ENCODE results near the gene TBX2.
"Not testable (repeated sequence)": the region's sequence is repeated elsewhere in the genome, so short reads cannot be mapped to it uniquely, and the experiment has no call there.

TBX2 gene

DNA sequence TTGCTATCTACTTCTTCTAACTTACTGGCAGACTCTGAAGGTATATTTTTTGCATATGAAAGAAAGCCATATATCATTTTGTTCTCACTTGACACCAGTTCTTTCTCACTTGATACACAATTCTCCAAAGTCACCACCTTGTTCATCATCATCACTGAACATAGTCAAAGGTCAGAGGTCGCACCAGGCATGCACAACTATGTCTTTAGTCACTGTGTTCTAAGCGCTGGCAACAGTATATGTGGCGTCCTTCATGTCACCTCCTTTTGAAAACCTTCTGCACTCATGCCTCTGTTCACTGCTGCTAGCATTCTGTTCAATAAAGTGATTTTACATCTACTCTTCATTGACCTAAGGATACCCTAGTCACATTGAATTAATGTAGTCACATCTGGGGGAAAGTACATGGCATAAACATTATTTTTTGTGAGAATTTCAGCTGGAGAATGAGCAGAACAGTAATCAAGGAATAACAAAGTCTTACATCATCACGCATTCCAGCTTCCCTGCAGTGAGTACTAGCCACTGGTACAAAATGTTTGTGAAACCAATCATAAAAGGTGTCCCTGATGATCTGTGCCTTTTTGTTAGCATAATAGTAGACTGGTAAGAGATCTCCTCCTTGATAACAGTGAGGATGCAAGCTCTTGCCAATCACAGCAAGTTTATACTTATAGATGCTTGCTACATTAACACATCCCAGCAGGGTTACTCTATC is 32.1 kb downstream of the TBX2 start:
- DNase-seq (ENCODE audit: low read depth) = peak; percentile 84

DNA sequence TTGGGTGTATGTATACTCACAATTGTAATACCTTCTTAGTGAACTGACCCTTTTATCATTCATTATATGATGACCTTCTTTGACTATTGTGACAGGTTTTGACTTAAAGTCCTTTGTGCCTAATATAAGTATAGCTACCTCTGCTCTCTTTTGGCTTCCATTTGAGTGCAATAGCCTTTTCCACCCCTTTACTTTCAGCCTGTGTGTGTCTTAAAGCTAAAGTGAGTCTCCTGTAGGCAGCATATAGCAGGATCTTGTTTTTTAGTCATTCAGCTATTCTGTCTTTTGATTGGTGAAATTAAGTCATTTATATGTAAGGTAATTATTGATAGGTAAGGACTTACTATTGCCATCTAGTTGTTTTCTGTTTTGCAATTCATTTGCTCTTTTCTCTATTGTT is 36.6 kb downstream of the TBX2 start:
- no peak for DNase-seq (ENCODE audit: low read depth)

DNA sequence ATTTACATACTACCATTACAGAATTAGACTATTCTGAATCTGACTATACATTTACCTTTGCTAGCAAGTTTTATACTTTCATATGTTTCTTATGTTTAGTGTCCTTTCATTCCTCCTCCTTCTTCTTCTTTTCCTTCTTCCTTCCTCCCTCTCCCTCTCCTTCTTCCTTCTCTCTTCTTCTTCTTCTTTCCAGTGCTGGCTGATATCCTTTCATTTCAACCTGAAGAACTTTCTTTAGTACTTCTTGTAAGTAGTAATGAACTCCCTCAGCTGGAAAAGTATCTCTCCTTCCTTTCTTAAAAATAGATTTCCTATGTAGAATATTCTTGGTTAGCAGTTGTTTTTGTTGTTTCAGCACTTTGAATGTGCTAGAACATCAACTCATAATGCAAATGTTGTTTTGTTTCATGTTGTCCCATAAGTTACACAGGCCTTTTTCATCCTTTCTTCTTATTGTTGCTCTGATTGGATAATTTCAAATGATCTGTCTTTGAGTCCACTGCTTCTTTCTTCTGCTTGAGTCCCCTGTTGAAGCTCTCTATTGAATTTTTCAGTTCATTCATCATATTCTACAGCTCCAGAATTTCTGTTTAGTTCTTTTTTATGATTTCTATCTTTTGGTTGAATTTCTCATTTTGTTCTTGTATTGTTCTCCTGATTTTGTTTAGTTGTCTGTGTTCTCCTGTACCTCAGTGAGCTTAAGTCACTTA is 37.5 kb downstream of the TBX2 start:
- DNase-seq (ENCODE audit: low read depth) = no peak

DNA sequence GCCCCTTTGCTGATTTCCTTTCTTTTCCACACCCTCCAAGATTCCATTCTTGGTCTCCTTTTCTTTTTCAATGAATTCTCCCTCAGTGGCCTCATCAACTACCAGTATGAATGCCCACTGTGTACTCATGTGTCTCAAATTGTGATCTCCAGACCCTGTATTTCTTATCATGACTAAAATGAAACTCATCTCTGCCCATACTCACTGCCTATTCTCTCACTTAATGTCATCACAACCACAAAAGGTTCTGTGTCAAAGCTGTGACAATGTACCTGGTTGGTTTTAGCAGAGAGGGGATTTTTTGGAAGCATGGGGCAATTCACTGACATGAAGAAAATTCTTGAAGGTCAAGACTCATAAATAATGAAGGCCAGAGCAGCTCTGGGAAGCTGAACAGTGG is 41.1 kb downstream of the TBX2 start:
- DNase-seq (ENCODE audit: low read depth) = no peak

DNA sequence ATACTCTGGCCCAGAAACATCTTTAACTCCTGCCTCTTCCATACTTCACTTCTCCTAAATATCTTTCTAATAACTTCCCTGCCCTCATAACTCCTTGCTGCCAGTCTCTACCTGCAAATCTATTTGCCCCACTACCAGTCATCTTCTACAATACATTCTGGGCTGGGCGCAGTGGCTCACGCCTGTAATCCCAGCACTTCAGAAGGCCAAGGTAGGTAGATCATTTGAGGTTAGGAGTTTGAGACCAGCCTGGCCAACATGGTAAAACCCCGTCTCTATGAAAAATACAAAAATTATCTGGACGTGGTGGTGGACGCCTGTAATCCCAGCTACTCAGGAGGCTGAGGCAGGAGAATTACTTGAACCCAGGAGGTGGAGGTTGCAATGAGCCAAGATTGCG is 41.9 kb downstream of the TBX2 start:
- not testable (repeated sequence) for DNase-seq (ENCODE audit: low read depth)

DNA sequence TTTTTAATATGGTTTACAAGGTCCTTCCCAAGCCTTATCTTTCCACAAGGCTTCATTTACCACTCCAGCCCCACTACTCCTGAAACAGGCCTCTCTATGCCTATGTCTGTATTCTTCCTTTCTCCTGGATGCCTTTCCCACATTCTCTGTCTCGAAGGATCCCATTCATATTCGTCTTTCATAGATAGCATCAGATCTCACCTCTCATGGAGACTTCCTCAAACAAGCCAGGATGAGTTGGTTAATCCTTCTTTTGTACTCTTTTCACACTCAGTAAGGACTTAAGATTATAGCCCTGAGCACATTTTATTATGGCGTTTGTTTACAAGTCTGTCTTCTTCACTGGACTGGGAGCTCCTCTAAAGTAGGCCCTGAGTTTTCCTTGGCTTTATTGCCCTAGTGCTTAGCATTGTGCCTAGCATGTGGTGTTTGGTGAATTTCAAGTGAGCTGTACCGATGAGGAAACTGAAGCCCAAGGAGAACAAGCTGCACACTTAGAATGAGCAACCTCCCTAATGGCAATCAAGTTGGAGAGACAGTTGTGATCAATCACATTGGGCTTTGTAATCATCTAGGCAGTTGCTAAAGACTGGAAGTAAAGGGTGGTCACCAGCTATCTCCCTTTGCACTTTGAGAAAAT is 42.6 kb downstream of the TBX2 start:
- no peak for DNase-seq (ENCODE audit: low read depth)

DNA sequence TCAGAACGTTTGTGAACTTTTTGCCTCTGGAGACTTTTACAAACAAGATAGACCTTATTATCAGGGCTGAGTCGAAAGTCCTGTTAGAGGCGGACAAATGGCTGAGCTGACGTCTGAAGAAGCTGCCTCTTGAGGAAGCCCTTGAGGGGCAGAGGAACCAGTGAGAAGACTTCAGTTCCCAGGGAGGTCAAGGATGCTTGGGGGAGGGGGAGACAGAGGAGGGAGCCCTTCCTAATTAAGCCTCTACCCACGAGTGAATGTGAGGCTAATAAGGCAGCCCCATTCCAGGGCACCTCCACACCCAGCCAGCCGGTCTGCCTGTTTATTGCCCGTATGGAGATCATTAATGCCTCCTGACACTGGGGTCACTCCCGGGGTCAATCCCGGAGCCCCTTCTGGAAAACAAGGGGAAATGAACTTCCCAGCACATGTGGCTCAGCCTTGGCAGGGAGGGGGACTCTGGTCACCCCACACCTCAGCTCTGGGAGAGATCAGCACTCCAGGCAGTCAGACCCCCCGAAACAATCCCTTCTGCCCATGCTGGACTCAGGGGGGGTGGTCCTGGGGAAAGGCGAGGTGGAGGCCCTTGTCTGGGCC is 43.3 kb downstream of the TBX2 start:
- no peak for DNase-seq (ENCODE audit: low read depth)

DNA sequence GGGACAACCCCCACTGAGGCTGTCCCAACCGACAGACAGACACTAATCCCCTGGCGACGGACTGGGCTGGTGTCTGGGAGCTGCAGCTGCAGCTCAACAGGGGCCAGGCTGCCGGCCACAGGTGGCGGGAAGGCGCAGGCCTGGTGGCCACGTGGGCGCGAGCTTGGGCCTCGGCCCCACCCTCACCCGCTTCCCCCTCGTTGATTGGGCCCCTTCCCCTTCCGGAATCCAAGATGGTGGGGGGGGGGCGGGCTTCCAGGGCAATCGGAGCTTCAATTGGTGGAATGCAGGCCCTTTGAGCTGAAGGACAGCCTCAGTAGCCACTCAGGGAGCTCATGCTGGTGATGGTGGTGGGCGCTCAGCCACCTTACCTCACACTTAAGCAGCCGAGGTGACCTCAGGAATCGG is 43.8 kb downstream of the TBX2 start:
- DNase-seq (ENCODE audit: low read depth) = no peak

DNA sequence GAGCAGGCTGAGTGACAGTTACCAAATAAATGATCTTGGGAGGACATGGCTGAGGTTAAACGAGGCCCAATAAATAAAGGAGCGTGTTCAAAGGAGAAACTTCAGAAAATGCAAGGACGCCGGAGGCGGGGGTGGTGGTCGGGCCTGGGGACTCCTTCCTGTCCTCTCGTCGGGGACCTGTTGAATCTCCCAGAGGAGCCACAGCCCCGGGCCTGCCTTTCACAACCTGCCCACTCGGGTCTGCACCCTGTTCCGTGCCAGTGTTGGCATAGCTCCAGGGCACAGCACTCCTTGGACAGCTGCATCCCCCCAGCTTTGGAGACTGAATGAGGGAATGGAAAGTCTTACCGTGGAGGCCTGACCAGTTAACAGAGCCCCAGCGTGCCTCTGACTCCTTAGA is 44.4 kb downstream of the TBX2 start:
- DNase-seq (ENCODE audit: low read depth) = no peak

DNA sequence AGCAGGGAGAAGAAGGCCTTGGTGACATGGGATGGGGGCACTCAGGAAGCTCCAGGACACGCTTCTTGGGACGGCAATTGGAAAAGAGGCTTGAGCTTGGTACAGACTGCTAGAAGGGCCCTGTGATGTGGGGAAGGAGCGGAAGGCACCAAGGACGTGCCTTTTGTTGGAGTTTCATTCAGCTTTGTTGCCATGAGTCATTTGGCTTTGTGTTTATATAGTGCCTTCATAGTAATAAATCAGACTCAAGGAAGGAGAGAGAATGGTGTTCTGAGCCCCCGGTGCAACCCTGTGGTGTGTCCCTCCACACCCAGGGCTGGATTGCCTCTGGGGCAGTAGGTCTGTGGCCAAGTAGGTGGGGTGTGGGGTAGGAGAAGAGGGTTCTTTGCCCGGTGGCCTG is 45.2 kb downstream of the TBX2 start:
- DNase-seq (ENCODE audit: low read depth) = peak; percentile 72

DNA sequence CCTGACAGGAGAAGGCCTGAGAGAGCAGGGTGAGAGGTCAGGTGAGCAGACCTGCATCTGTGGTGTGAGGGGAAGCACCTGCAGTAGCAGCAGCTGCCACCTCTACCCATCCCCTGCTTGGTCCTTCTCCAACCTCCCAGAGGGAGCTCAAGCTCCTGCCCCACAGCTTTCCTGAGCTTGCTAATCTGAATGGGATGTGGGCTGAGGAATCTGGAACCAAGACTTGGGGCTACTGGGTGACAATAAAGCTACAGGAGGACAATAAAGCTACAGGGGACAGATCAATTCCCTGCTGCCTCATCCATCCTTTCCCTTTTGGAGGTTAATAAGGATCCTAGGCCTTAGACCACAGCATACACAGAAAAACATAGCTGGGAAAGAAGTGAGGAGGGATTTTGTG is 47.7 kb downstream of the TBX2 start:
- no peak for DNase-seq (ENCODE audit: low read depth)

DNA sequence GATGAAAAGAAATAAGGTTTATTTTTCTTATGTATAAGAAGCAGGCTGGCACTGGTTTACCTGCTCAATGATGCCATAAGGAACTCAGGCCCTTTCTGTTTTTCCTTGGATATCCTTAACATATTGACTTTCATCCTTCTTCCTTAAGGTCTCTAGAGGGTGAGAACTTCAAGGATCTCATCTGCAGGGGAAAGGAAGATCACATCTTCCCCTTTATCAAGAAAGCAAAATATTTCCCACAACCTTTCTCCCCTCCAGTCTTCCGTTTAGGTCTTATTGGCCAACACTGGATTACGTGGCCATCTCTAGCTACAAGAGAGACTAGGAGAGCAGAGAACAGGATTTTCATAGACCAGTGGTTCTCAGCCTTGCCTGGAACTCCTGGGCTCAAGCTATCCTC is 48.4 kb downstream of the TBX2 start:
- no peak for DNase-seq (ENCODE audit: low read depth)

DNA sequence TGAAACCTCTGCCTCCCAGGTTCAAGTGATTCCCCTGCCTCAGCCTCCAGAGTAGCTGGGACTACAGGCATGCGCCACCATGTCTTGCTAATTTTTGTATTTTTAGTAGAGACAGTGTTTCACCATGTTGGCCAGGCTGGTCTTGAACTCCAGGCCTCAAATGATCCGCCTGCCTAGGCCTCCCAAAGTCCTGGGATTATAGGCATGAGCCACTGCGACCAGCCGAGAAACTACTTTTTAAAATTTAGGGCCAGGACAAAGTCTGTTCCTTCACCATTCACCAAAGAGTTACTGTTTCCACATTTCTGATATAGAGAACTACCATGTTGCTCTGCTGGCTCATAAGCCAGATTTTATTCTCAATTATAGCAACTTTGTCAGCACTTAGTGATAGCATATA is 49.5 kb downstream of the TBX2 start:
- not testable (repeated sequence) for DNase-seq (ENCODE audit: low read depth)

DNA sequence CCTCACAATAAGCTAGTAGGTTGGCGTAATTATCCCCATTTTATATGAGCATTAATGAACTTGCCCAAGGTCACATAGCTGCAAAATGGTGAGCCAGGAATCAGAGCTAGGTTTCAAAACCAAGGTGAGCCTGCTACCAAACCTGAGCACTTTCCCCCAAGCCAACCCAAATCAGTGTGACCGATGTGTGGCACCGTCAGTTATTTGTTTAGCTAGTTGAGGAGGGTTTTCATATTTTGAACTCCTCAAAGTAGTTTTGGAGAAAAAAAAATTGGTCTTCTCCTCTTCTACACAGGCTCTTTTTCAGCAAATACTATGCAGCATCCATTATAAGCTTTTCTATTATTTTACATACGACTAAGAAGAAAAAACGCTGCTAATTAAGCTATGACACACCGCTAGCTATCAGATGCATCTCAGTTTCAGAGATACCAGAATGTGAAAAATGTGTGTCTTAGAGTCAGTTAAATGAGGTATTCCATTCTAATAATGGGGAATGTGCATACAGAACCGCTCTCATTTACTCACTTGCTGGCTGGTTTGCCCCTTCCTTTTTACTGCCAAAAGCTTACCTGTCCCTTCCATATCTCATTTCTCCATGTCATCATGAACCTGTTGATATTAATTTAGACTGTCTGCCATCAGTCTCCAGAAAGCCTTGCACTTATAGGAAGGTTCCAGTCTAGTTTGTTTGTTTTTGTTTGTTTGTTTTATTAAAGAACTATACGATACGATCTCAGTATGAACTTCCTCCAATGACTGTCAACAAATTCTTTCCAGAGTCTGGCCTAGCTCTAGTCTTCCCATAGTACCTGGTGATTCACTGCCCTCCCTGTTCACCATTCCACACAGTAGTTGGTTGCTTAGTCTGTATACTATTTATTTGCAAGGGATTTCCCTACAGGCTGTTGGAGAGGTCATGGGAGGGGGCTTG is 50.3 kb downstream of the TBX2 start:
- DNase-seq (ENCODE audit: low read depth) = no peak

DNA sequence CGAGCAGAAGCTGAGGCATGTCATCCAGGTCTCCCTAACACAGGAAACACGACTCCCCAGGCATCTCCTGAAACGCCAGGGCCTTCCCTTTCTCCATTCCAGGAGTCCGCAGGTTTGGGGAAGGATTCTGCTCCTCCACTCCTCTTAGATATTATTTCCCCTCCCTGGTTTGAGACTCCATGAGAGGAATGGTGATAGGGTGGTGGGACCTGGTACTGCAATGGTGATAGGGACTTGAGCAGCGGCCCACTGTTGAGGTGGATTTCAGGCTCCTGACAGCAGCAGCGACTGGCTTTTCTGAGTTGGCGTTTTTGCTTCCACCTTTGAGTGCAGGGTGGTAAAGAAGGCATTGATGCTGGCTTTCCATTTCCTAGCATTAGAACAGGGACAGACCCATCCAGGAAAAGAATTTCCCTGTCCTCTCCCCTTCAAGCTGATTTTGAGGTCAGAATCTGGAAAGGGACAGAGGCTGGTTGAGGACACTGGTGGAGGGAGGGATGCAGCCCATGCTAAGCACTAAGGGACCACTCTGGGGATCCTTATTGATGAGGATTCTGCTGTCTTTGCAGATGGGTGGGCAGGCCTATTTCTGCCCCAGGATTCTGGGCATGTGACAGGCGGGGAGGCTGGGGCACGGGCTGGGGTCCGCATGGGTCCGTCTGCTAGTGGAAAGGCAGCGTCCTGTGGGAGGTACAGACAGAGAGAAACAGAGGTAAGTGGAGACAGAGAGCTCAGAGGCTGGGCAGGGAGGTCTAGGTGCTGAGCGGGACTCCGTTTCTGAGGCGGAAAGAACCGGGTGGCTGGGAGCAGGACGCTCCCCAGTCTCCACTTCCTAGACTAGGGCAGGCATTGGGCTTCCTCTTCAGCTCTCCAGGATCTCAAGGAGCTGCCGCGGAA is 51.2 kb downstream of the TBX2 start:
- DNase-seq (ENCODE audit: low read depth) = no peak

DNA sequence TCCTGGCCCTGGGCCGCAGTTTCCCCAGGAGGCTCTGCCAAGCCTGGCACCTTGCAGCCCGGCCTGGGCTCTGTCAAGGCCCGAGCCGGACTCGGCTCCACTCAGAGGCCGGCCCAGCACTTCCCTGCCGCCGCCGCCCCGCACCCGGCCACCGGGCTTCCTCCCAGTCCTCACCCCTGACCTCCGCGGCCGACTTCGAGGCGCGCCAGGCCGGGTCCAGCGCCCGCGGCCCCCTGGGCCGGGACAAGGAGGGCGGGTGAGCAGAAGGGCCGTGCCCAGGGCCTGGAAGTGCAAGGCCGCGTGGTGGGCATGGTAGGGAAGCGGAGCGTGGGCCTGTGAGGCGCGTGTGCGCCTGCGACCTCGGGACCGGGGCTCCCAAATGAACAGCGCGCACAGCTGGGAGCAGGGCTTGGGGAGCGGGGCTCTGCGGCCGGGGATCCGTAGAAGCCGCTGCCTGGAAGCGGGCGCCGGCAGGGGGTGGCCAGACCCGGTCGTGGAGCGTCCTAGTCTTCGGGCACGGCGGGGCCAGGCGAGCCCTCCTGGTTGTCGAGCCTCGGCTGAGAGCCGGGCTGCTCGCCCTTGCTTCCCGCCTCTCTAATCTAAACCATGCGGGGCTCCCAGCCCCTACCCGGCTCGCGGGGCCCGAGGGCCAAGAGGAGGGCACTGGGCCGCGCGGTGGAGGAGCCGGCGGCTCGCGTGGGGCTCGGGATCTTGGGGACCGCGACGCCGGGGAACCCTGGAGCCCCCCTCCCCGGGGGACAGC is 52.1 kb downstream of the TBX2 start:
- no peak for DNase-seq (ENCODE audit: low read depth)

DNA sequence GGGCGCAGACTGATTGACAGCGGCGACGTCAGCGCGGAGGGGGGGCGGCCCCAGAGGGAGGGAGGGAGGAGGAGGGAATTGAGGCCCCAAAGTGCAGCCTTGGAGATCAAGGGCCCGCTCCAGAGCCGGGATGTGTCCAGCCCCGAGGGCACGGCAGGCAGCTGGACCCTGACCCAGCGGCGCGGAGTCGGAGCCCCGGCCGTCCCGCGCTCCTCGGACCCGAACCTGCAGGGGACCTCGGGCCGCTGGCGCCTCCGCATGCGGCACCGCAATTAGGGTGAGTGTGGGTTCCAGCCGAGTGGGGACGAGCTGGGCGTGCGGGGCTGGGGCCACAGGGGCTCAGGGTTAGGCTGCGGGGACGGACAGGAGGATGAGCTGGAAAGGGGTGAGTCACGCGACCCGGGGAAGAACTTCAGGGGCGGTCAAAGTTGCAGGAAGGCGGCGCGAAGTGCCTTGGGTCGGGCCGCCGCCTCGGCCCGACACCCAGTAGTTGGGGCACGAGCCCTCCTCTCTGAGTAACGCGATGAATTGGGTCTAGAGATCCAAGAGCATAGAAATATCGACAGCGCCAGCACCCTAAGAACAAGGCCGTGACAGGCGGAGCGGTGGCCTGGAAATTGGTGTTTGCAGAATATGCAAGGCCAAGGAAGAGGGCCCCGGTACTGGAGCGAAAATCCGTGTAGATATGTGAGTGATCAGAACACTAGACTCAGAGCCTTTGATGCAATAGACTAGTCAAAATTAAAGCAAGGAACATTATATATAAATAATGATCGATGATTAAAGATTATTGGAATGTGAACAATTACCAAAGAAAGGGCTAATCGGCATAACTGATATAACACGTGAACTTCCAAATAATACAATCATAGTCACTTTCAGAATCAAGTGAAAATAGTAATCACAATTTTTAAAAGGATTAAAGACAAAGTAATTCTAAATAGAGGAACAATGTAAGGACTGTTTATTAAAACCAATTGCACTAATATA is 53.0 kb downstream of the TBX2 start, which contains the start of gene TBX4:
Gene TBX4, plus strand, starts transcription at position 122 of the 990 bp plus-strand sequence. CDS start 4,069 bp downstream, outside the sequence.
- no peak for DNase-seq (ENCODE audit: low read depth)

DNA sequence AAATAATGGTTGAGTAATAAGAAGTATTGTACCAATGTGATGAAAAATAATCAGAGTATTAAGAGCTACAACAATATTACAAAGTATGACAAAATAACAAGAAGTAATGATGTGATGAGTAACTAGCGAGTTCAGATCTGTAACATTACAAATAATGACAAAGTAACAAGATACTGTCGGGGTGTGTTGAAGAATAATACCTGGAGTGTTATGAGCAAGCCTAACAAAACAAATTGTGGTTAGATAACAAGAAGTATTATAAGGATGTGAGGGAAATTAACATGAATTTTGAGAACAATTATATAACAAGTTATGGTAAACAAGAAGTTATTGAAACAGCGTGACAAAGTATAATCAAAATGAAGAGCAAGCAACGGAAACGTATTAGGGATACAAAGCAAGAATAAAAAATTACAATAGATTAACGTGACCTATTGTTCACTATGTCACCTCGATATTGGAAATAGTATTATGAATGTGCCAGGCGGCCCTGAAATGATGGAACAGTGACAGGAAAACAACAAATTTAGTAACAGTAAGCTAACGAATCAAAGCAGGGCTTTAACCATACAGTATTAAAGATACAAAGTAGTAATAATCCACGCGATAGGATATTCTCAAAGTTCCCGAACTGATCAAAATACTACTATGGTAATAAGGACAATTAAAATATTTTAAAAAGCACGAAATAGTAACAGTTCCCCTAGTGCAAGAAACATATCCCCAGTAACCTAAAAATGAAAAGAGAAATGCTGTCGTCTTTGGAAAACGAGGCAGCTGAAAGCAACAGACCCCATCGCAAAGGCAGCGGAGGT is 54.1 kb downstream of the TBX2 start:
- no peak for DNase-seq (ENCODE audit: low read depth)

Measured in amniotic epithelial cell (primary cell).